ENCODE results near the gene FRMD4B.
"Not testable (repeated sequence)": the region's sequence is repeated elsewhere in the genome, so short reads cannot be mapped to it uniquely, and the experiment has no call there.

The FRMD4B gene

DNA sequence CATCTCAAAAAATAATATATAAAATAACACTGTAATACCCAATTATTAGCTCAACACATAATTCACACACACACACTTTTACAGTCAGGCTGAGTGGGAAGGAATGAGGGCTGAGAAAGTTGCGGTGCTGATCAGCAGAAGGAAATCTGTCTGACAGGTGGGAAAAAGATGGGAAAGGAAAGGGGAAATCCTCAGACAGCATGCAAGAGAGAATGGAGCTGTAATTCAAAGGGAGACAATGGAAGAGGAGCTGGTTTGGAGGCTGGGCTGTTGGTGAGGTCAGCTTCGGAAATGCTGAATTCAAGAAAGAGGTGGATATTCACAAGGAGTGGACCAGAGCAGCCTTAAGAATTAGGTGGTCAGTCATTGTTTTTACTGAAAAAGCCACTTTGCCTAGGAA lies 141.8 kb downstream of the FRMD4B start:
- no peak for DNase-seq (ENCODE audit: low read depth, low spot score)

GRCh38 chr3:69241769-69242168 lies 144.1 kb downstream of the FRMD4B start:
- no peak for DNase-seq (ENCODE audit: low read depth, low spot score)

- peak; percentile 58 for DNase-seq (ENCODE audit: low read depth, low spot score)
Observed at GRCh38 chr3:69240651-69241568, 145.0 kb downstream of the FRMD4B start.

DNA sequence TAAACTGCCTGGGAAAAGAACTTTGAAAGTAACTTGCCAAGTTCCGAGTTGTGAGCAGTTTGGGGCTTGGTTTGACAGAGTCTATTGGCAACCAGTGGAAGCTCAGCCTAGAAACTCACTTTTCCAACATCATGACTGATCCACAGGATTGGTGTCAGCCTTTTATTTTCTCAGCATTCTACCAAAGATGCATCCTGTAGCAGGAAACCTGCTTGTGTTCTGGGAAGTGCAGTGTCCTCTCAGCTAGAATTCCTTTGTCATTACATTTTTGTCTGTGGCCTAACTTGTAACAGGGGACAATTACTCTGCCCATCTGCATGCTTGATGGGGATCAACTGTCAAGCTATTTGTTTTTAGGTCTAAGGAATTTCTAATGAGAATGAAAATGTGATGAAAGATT lies 146.8 kb downstream of the FRMD4B start:
- no peak for DNase-seq (ENCODE audit: low read depth, low spot score)

DNA sequence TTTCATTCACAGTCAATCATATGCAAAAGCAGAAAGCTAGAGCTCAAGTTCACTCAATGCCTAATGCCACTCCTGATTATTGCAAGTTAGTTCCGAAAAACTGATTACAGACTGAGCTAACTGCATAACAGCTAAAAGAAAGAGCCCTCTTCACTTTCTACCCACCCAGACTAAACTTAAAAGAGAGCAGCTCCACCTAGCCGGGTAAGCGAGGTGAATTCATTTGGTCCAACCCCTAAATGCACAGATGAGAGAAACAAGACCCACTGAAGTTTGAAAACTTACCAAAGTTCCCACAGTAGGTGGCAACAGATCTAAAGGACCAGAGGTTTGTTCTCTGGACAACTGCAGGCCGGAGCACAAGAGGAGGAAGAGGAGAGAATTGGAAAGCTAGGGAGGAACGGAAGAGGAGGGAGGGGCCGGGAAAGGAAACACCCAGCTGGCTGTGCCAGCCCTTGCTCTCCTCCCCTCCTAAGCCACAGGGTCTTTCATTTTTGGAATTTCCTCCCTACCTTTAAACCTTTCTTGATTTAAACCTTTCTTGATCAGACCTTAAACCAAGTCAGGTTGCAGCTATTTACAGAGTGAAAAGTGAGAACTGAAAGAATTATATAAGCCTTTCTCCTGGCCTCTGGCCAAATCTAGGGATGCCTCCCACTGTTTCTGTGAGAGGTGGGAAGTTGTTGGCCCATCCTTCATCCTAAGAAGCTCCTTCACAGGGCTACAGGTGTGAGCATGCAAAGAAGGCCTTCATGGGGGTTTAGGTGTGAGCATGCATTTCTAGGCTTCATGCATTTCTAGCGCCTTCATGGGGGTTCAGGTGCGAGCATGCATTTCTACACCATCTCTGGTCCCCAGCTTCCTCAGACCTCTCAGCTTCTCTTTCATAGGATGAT lies 148.8 kb downstream of the FRMD4B start:
- peak; percentile 55 for DNase-seq (ENCODE audit: low read depth, low spot score)

DNA sequence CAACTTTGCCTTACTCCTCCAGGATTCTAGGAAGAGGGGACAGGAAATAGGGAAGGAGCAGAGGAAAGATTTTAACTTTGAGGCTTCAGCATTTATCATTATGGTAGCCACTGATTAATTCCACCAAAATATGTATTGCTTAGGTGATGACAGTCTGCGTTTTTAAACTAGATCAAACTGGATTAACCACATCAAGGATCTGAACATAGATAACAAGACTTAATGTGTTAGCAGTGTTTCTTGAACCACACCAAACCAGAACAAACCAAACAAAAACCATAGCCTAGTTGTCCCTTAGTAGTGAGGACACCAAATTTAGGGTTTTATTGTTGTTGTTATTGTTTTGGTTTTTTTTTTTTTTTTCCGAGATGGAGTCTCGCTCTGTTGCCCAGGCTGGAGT lies 150.0 kb downstream of the FRMD4B start:
- no peak for DNase-seq (ENCODE audit: low read depth, low spot score)

- not testable (repeated sequence) for DNase-seq (ENCODE audit: low read depth, low spot score)
Observed at GRCh38 chr3:69235227-69235626, 150.7 kb downstream of the FRMD4B start.

DNA sequence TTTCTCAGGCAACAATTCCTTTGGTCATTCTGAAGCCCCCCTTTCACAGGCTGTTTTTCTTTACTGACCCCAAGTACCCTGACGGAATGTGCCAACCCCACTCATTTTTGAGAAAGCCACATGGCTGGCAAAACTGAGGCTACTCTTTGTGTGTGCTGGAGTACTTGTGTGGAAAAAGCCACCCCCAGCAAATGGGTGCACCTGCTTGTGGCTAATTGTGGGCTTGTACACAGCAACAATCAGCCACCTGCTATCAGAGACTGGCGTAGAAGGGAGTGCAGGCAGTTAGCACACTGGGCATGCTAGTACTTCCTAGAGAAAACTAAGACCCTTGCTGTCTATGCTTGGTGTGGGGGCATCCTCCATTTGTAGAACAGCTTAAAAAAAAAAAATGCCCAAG lies 153.4 kb downstream of the FRMD4B start:
- DNase-seq (ENCODE audit: low read depth, low spot score) = no peak

GRCh38 chr3:69231929-69232440 lies 153.9 kb downstream of the FRMD4B start:
- DNase-seq (ENCODE audit: low read depth, low spot score) = peak; percentile 83

- DNase-seq (ENCODE audit: low read depth, low spot score) = no peak
Observed at GRCh38 chr3:69226071-69226470, 159.8 kb downstream of the FRMD4B start.

GRCh38 chr3:69219101-69219708 lies 166.7 kb downstream of the FRMD4B start:
- DNase-seq (ENCODE audit: low read depth, low spot score) = no peak

GRCh38 chr3:69218079-69218478 lies 167.8 kb downstream of the FRMD4B start:
- DNase-seq (ENCODE audit: low read depth, low spot score) = no peak

GRCh38 chr3:69216981-69217380 lies 168.9 kb downstream of the FRMD4B start:
- DNase-seq (ENCODE audit: low read depth, low spot score) = no peak

- DNase-seq (ENCODE audit: low read depth, low spot score) = no peak
Observed at GRCh38 chr3:69214241-69214640, 171.6 kb downstream of the FRMD4B start.

DNA sequence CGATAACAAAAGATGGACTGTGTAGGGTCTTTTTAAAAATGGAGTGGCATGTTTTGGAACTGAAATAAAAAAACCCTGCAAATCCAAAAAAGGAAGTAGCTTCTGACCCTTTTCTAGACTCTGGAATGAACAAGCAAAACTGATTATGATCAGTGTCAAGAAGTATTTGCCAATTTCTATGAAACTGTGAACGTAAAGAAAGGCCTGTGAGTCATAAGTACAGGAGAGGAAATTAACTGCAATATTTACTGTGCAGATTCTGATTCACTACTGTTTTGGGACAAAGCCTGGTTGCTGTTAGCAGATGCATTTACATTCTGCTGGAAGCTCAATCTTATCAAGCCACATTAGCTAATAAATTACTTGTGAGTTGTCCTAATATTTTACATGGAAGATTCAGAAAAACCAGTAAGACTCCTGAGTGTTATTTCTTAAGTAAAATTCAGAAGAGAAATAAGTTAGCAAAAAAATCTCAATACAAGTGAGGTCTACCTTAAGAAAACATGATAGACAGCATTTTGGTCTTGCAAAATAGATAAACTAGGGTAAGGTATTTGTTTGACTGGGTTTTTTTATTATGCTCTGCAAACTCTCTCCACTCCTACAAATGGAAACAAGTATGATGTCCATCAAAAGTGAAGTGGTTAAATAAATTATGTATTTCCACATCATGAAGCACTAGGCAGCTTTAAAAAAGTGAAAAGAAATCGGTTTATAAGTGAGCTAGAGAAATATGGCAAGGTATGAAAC lies 173.3 kb downstream of the FRMD4B start:
- no peak for DNase-seq (ENCODE audit: low read depth, low spot score)

GRCh38 chr3:69210068-69210730 lies 175.7 kb downstream of the FRMD4B start:
- DNase-seq (ENCODE audit: low read depth, low spot score) = no peak

- DNase-seq (ENCODE audit: low read depth, low spot score) = no peak
Observed at GRCh38 chr3:69209413-69209812, 176.5 kb downstream of the FRMD4B start.

DNA sequence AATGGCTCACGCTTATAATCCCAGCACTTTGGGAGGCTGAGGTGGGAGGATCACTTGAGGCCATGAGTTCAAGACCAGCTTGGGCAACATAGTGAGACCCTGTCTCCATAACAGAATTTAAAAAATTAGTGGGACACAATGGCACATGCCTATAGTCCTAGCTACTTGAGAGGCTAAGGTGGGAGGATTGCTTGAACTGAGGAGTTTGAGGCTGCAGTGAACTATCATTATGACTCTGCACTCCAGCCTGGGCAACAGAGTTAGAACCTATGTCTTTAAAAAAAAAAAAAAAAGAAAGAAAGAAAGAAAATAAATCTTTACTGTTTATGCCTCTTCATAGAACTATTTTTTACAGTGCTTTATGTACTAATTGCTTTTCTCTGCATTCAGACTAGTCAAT lies 178.9 kb downstream of the FRMD4B start:
- no peak for DNase-seq (ENCODE audit: low read depth, low spot score)

DNA sequence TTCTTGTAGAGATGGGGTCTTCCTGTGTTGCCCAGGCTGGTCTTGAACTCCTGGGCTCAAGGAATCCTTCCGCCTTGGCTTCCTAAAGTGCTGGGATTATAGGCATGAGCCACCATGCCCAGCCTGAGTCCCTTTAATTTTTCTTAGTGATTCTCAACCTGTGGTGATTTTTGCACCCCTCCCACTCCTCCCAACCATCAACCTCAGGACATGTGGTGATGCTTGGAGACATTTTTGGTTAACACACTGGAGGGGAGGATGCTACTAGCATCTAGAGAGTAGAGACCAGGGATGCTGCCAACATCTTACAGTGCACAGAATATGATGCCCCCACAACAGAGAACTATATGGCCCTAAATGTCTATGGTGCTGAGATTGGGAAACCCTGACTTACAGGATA lies 180.5 kb downstream of the FRMD4B start:
- DNase-seq (ENCODE audit: low read depth, low spot score) = no peak

GRCh38 chr3:69204315-69204957 lies 181.5 kb downstream of the FRMD4B start:
- DNase-seq (ENCODE audit: low read depth, low spot score) = no peak

All from ELF-1 (cell line).